Natural killer cell (primary cell): ENCODE results near the gene GPBP1. TPM values are rescaled to one million over a fixed set of nuclear protein-coding genes. Genes with fewer than 3 reads are reported as not detected.
A peak's percentile ranks its signal among the peaks of the same experiment; 100 is the strongest.
"Not testable (repeated sequence)": the region's sequence is repeated elsewhere in the genome, so short reads cannot be mapped to it uniquely, and the experiment has no call there.

Source experiments
- ATAC-seq, 3 donors: fragments of 150-1000 bp in 2 of 3; fragments of 200-7000 bp in 1 of 3; cut with Tn5 transposase; 1 replicate in 1 of 3; 2 replicates in 2 of 3; pipeline ENCODE4 v1.10.0; 2021; ENCODE audit warnings: mild to moderate bottlenecking in 2 of 3, moderate library complexity in 2 of 3
- DNase-seq, 2 donors: peaks; one replicate each; pipeline versions ENCODE4 v3.0.0 to v3.0.0-alpha.2; 2013 to 2021; ENCODE audit warnings: mixed read lengths in 1 of 2
- H3K27ac ChIP-seq: one replicate; pipeline ENCODE4 v1.5.1; 2013; ENCODE audit warnings: mild to moderate bottlenecking, low read length
- H3K27me3 ChIP-seq: one replicate; pipeline ENCODE4 v1.6.1; 2013; ENCODE audit warnings: low read length; ENCODE audit not compliant: control insufficient read depth, insufficient read depth
- H3K36me3 ChIP-seq: one replicate; pipeline ENCODE4 v1.6.1; 2013; ENCODE audit warnings: low read length; ENCODE audit not compliant: control insufficient read depth, insufficient read depth
- H3K4me1 ChIP-seq: one replicate; pipeline ENCODE4 v1.6.1; 2013; ENCODE audit warnings: low read length; ENCODE audit not compliant: control insufficient read depth, insufficient read depth
- H3K4me3 ChIP-seq: one replicate; pipeline ENCODE4 v1.5.1; 2013; ENCODE audit warnings: low read length
- H3K9me3 ChIP-seq: one replicate; pipeline ENCODE4 v1.6.1; 2013; ENCODE audit warnings: low read length; ENCODE audit not compliant: control insufficient read depth, insufficient read depth
- H3K27ac Mint-ChIP-seq, 2 donors: one replicate each; pipeline ENCODE4 v1.8.0; 2022; ENCODE audit warnings: mild to moderate bottlenecking in 2 of 2, mixed read lengths in 2 of 2, moderate library complexity in 1 of 2
- H3K27me3 Mint-ChIP-seq, 2 donors: one replicate each; pipeline ENCODE4 v1.8.0; 2022; ENCODE audit warnings: low read depth in 2 of 2, mixed read lengths in 2 of 2
- H3K36me3 Mint-ChIP-seq: one replicate; pipeline ENCODE4 v1.8.0; 2022; ENCODE audit warnings: mixed read lengths
- H3K4me1 Mint-ChIP-seq, 2 donors: one replicate each; pipeline ENCODE4 v1.8.0; 2022; ENCODE audit warnings: mixed read lengths in 2 of 2
- H3K4me3 Mint-ChIP-seq: one replicate; pipeline ENCODE4 v1.8.0; 2022; ENCODE audit warnings: mild to moderate bottlenecking, moderate library complexity, mixed read lengths
- H3K9me3 Mint-ChIP-seq, 2 donors: one replicate each; pipeline ENCODE4 v1.8.0; 2022; ENCODE audit warnings: mixed read lengths in 2 of 2
- WGBS: methylation state at CpG from one replicate; pipeline ENCODE4 v1.1.7; 2013; ENCODE audit warnings: missing lambda C conversion rate; ENCODE audit not compliant: insufficient coverage; 5-methylcytosine and 5-hydroxymethylcytosine counted together
- intact Hi-C: fragments of 100-400 bp; cut with micrococcal nuclease; formaldehyde crosslinking; loops from one replicate; pipeline ENCODE4 v1.14.2; 2022
- total RNA-seq, 4 donors: library from RNA; stranded (reverse); fragments of 120-200 nt in 1 of 4; gene quantifications; one replicate each; pipeline versions ENCODE4 v1.2.3 to v1.2.4, GENCODE V29; 2013 to 2022
- TF ChIP-seq, protein P1 (sequence below): fragments of 200-600 bp; IDR thresholded peaks from one replicate; pipeline ENCODE4 v1.8.0; 2022; ENCODE audit warnings: antibody characterized with exemption

Gene GPBP1
- total RNA-seq, 3 donors from 2014 or later (not counting 1 experiment from before 2014, with no cell fraction given) = 104 to 130 (median 118) TPM

DNA sequence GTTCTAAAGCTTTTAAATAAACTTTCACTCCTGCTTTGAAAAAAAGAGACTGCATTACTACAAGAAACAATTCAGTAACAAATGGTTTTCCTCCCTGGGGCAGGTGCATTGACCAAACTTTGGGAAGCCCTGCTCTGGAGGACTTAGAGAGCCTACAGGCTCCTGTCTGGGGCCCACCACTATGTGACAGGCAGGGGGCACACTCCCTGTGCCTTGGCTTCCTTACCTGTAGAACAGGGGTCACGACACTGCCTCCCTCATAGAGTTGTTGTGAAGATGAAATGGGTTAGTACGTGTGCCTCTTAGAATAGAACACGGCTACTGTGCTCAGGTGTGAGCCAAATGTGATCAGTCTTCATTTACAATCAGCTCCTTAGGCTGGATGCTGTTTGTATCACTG lies 130.1 kb downstream of the GPBP1 start:
- ATAC-seq (peak in 1 of 3 donors; percentile 18), DNase-seq (no peak)
- Mint-ChIP-seq H3K4me1 (peaks cover 4 to 5% of the 10 kb centered on the region in 2 donors), H3K27ac (no peak overlapping the region), H3K9me3 (peaks cover 3% of the 10 kb centered on the region in 2 donors), H3K4me3 (no peak overlapping the region), H3K36me3 (no peaks in the 10 kb centered on the region), H3K27me3 (peaks cover 0 to 7% of the 10 kb centered on the region in 2 donors)
- H3K36me3 ChIP-seq = no peaks in the 10 kb centered on the region
- H3K4me3 ChIP-seq = no peak overlapping the region
- peaks cover 4% of the 10 kb centered on the region for H3K4me1 ChIP-seq
- TF ChIP-seq, protein P1, sequence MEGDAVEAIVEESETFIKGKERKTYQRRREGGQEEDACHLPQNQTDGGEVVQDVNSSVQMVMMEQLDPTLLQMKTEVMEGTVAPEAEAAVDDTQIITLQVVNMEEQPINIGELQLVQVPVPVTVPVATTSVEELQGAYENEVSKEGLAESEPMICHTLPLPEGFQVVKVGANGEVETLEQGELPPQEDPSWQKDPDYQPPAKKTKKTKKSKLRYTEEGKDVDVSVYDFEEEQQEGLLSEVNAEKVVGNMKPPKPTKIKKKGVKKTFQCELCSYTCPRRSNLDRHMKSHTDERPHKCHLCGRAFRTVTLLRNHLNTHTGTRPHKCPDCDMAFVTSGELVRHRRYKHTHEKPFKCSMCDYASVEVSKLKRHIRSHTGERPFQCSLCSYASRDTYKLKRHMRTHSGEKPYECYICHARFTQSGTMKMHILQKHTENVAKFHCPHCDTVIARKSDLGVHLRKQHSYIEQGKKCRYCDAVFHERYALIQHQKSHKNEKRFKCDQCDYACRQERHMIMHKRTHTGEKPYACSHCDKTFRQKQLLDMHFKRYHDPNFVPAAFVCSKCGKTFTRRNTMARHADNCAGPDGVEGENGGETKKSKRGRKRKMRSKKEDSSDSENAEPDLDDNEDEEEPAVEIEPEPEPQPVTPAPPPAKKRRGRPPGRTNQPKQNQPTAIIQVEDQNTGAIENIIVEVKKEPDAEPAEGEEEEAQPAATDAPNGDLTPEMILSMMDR = no peak
- 84% methylated on average over 3 of the region's 3 CpGs for WGBS
- no peaks in the 10 kb centered on the region for H3K9me3 ChIP-seq
- no peak overlapping the region for H3K27ac ChIP-seq
- no peaks in the 10 kb centered on the region for H3K27me3 ChIP-seq
- intact Hi-C loops = no loop called here

DNA sequence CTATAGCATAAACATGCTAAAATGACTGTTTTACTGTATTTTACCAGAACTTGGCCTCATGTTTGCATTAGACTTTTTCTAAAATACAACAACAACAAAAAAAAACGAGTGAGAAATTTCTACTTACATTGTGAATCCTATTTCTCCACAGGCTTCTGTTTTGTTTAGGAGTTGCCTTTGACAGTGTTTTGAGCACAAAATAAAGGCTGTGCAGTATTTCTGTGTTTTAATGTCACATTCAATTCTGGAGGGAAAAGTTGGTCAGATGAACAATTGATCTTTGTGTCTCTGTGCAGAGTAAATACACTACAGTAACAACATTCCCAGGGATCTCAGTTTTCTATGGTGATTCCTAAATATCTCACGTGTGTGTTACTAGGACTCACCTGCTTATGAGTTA lies 131.1 kb downstream of the GPBP1 start:
- no peaks in the 10 kb centered on the region for H3K9me3 ChIP-seq
- no CpG with 5 or more reads among the region's 2 CpGs for WGBS
- intact Hi-C loops = no loop called here
- Mint-ChIP-seq H3K27ac (no peak overlapping the region), H3K27me3 (peaks cover 0 to 7% of the 10 kb centered on the region in 2 donors), H3K36me3 (no peaks in the 10 kb centered on the region), H3K4me1 (no peaks in the 10 kb centered on the region), H3K9me3 (peaks cover 3% of the 10 kb centered on the region in 2 donors), H3K4me3 (no peak overlapping the region)
- no peak overlapping the region for H3K27ac ChIP-seq
- no peaks in the 10 kb centered on the region for H3K4me1 ChIP-seq
- TF ChIP-seq, protein P1 = no peak
- H3K4me3 ChIP-seq = no peak overlapping the region
- no peaks in the 10 kb centered on the region for H3K36me3 ChIP-seq
- H3K27me3 ChIP-seq = no peaks in the 10 kb centered on the region
- ATAC-seq (no peak), DNase-seq (no peak)

DNA sequence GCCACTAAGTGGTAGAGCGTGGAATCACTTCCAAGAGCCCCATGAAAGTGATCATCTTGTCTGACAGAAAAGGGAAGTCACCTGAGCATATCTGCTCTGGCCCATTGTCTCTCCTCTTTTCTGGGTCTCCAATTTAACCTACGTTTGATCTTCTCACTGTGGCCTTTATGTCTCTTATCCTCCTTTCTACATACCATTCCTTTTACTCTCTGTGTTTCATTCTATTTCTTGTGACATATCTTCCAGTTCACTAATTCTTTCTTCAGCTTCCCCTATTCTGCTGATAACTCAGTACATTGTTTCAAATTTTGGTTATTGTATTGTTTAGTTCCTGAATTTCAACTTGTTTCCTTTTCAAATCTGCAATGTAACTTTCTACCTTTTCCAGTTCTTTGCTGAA lies 132.5 kb downstream of the GPBP1 start:
- intact Hi-C loops = no loop called here
- no peaks in the 10 kb centered on the region for H3K4me1 ChIP-seq
- H3K4me3 ChIP-seq = no peak overlapping the region
- ATAC-seq = no peak
- TF ChIP-seq, protein P1 = no peak
- Mint-ChIP-seq H3K9me3 (peaks cover 3% of the 10 kb centered on the region in 2 donors), H3K4me1 (no peaks in the 10 kb centered on the region), H3K27me3 (peaks cover 0 to 7% of the 10 kb centered on the region in 2 donors), H3K36me3 (no peaks in the 10 kb centered on the region), H3K27ac (no peak overlapping the region), H3K4me3 (no peak overlapping the region)
- H3K9me3 ChIP-seq = no peaks in the 10 kb centered on the region
- H3K27me3 ChIP-seq = no peaks in the 10 kb centered on the region
- H3K36me3 ChIP-seq = no peaks in the 10 kb centered on the region
- 100% methylated on average over 2 of the region's 2 CpGs for WGBS
- no peak for DNase-seq
- no peak overlapping the region for H3K27ac ChIP-seq

DNA sequence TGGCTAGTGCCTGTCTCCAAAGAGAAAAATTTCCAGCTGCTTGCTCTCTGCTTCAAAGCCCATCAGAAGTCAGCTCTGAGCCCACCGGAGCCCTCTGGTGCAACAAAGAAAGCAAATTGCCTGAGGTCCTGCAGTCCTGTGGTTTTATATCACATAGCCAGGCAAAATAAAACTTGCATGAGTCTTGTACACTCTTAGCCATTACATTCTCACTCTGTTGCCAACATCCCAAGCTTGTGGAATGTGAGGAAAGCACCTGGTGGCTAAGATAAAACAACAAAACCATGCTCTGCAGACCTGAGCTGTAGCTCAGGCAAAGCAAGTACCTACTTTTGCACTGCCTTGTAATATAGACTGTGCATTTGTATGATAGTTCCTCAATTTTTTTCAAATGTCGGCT lies 133.7 kb downstream of the GPBP1 start:
- H3K27ac Mint-ChIP-seq = no peak overlapping the region
- H3K27ac ChIP-seq = no peak overlapping the region
- no peak for DNase-seq
- H3K36me3 Mint-ChIP-seq = no peaks in the 10 kb centered on the region
- 91% methylated on average over 2 of the region's 2 CpGs for WGBS
- H3K27me3 ChIP-seq = no peaks in the 10 kb centered on the region
- no peak overlapping the region for H3K4me3 ChIP-seq
- ATAC-seq = no peak
- H3K27me3 Mint-ChIP-seq = peaks cover 0 to 7% of the 10 kb centered on the region in 2 donors
- H3K9me3 Mint-ChIP-seq = peaks cover 3% of the 10 kb centered on the region in 2 donors
- H3K36me3 ChIP-seq = no peaks in the 10 kb centered on the region
- intact Hi-C loops = no loop called here
- no peaks in the 10 kb centered on the region for H3K4me1 Mint-ChIP-seq
- no peaks in the 10 kb centered on the region for H3K9me3 ChIP-seq
- no peaks in the 10 kb centered on the region for H3K4me1 ChIP-seq
- no peak overlapping the region for H3K4me3 Mint-ChIP-seq
- TF ChIP-seq, protein P1 = no peak

DNA sequence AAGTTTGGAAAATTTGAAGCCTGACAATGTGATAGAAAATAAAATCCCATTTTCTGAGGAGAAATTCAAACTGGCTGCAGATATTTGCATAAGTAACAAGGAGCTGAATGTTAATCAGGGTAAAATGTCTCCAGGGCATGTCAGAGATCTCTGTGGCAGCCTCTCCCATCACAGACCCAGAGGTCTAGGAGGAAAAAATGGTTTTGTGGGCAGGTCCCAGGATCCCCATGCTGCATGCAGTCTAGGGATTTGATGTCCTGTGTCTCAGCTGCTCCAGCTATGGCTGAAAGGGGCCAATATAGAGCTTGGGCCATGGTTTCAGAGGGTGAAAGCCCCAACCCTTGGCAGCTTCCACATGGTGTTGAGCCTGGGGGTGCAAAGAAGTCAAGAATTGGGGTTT lies 135.2 kb downstream of the GPBP1 start:
- H3K27me3 ChIP-seq, H3K36me3 ChIP-seq, H3K36me3 Mint-ChIP-seq, H3K27ac ChIP-seq, H3K9me3 ChIP-seq, H3K27me3 Mint-ChIP-seq, H3K4me3 Mint-ChIP-seq, H3K27ac Mint-ChIP-seq, intact Hi-C loops, ATAC-seq, H3K4me1 Mint-ChIP-seq, H3K9me3 Mint-ChIP-seq, H3K4me3 ChIP-seq, H3K4me1 ChIP-seq, DNase-seq: not testable (repeated sequence)
